CD4-positive, alpha-beta T cell (primary cell): ENCODE measurements around the gene CDCA7L. TPM values are rescaled to one million over a fixed set of nuclear protein-coding genes. Genes with fewer than 3 reads are reported as not detected.

Experiments
- ATAC-seq: fragments of 200-7000 bp; cut with Tn5 transposase; one replicate; pipeline ENCODE4 v1.10.0; 2022; ENCODE audit warnings: mild to moderate bottlenecking; ENCODE audit not compliant: poor library complexity
- CTCF ChIA-PET: fragments of 350-600 bp; sonication (Branson Sonifier 250); formaldehyde crosslinking; loops from one replicate; lab custom pipeline; 2021; ENCODE audit warnings: antibody characterized with exemption, inconsistent platforms; lab: Charles Lee
- POLR2A ChIA-PET: fragments of 350-600 bp; sonication (Branson Sonifier 250); formaldehyde crosslinking; loops from one replicate; lab custom pipeline; 2021; ENCODE audit warnings: antibody characterized with exemption, inconsistent platforms; lab: Charles Lee
- DNase-seq, 14 experiments: peaks; one replicate each; pipeline ENCODE4 v3.0.0-alpha.2; 2013 to 2020; ENCODE audit warnings: mixed read lengths in 2 of 14
- H3K27ac ChIP-seq, 2 donors: one replicate each; pipeline versions ENCODE4 v1.5.1 to v1.7.0; 2013; ENCODE audit warnings: low read length in 2 of 2, low read depth in 1 of 2, mild to moderate bottlenecking in 1 of 2
- H3K27me3 ChIP-seq, 2 experiments: 1 replicate in 1 of 2; 2 replicates in 1 of 2; pipeline versions ENCODE4 v1.6.1 to v1.7.0; 2013; ENCODE audit warnings: low read length in 2 of 2, control low read depth in 1 of 2, mild to moderate bottlenecking in 1 of 2, moderate library complexity in 1 of 2; ENCODE audit not compliant: insufficient read depth in 2 of 2, control insufficient read depth in 1 of 2
- H3K36me3 ChIP-seq: one replicate; pipeline ENCODE4 v1.6.1; 2013; ENCODE audit warnings: low read length, control low read depth; ENCODE audit not compliant: insufficient read depth
- H3K4me1 ChIP-seq: one replicate; pipeline ENCODE4 v1.6.1; 2013; ENCODE audit warnings: low read length, control low read depth; ENCODE audit not compliant: insufficient read depth
- H3K4me3 ChIP-seq: one replicate; pipeline ENCODE4 v1.5.1; 2013; ENCODE audit warnings: mild to moderate bottlenecking, low read length, moderate library complexity
- H3K9me3 ChIP-seq, 2 experiments: 1 replicate in 1 of 2; 2 replicates in 1 of 2; pipeline versions ENCODE4 v1.6.1 to v1.7.0; 2013; ENCODE audit warnings: low read length in 2 of 2, mild to moderate bottlenecking in 2 of 2, control low read depth in 1 of 2, moderate library complexity in 1 of 2; ENCODE audit not compliant: control insufficient read depth in 1 of 2, insufficient read depth in 1 of 2
- H3K27ac Mint-ChIP-seq: one replicate; pipeline ENCODE4 v1.8.0; 2020; ENCODE audit warnings: mixed read lengths
- H3K27me3 Mint-ChIP-seq: one replicate; pipeline ENCODE4 v1.8.0; 2021; ENCODE audit warnings: mixed read lengths
- H3K36me3 Mint-ChIP-seq: one replicate; pipeline ENCODE4 v1.8.0; 2021; ENCODE audit warnings: low read depth, mixed read lengths
- H3K4me1 Mint-ChIP-seq: one replicate; pipeline ENCODE4 v1.8.0; 2021; ENCODE audit warnings: low read depth, mixed read lengths
- H3K4me3 Mint-ChIP-seq: one replicate; pipeline ENCODE4 v1.8.0; 2020; ENCODE audit warnings: mild to moderate bottlenecking, mixed read lengths
- H3K9me3 Mint-ChIP-seq: one replicate; pipeline ENCODE4 v1.8.0; 2020; ENCODE audit warnings: mixed read lengths
- CTCF ChIP-seq: fragments of 200-600 bp; IDR thresholded peaks from one replicate; pipeline ENCODE4 v1.8.0; 2022; ENCODE audit warnings: antibody characterized with exemption, mild to moderate bottlenecking
- intact Hi-C, 2 experiments: fragments of 100-400 bp; cut with DNase I in 1 of 2; cut with micrococcal nuclease in 1 of 2; formaldehyde crosslinking; loops; one replicate each; pipeline versions ENCODE4 v1.15.1 to v1.9.0; 2023 to 2025; cut with DNase I, micrococcal nuclease
- total RNA-seq, 174 experiments: library from RNA in 2 of 174; stranded (reverse) in 2 of 174; gene quantifications; one replicate each; pipeline ENCODE4 v1.2.3 and lab custom pipeline; 2021 to 2026

Gene CDCA7L
- total RNA-seq, 2 experiments from 2014 or later: 23.1 to 23.7 TPM

GRCh38 chr7:21972397-21972784 is 26.7 kb upstream of the CDCA7L start:
- TF ChIP-seq CTCF: no peak
- ATAC-seq (no peak), DNase-seq (no peak)
- ChIA-PET POLR2A (no interaction called here), CTCF (no interaction called here)
- no peak overlapping the region for H3K27ac ChIP-seq
- intact Hi-C loops: no loop called here
- no peak overlapping the region for H3K4me3 ChIP-seq
- no peaks in the 10 kb centered on the region for H3K36me3 ChIP-seq
- no peaks in the 10 kb centered on the region for H3K9me3 Mint-ChIP-seq
- peaks cover 0 to 3% of the 10 kb centered on the region in 2 experiments for H3K27me3 ChIP-seq
- no peaks in the 10 kb centered on the region for H3K36me3 Mint-ChIP-seq
- peaks cover 10% of the 10 kb centered on the region for H3K4me1 ChIP-seq
- H3K4me3 Mint-ChIP-seq: no peak overlapping the region
- H3K27me3 Mint-ChIP-seq: peaks cover 16% of the 10 kb centered on the region
- peaks cover 0 to 6% of the 10 kb centered on the region in 2 experiments for H3K9me3 ChIP-seq
- H3K4me1 Mint-ChIP-seq: peaks cover 14% of the 10 kb centered on the region
- H3K27ac Mint-ChIP-seq: no peak overlapping the region

GRCh38 chr7:21971780-21972396 is 26.2 kb upstream of the CDCA7L start:
- H3K9me3 Mint-ChIP-seq: no peaks in the 10 kb centered on the region
- CTCF ChIA-PET: no interaction called here
- POLR2A ChIA-PET: no interaction called here

GRCh38 chr7:21969822-21970221 is 24.1 kb upstream of the CDCA7L start:
- H3K4me1 Mint-ChIP-seq: peaks cover 24% of the 10 kb centered on the region
- Histone ChIP-seq H3K36me3 (no peaks in the 10 kb centered on the region), H3K27me3 (peaks cover 0 to 3% of the 10 kb centered on the region in 2 experiments), H3K27ac (no peak overlapping the region), H3K9me3 (peaks cover 0 to 6% of the 10 kb centered on the region in 2 experiments), H3K4me3 (no peak overlapping the region), H3K4me1 (peaks cover 11% of the 10 kb centered on the region)
- H3K27ac Mint-ChIP-seq: no peak overlapping the region
- intact Hi-C loops: no loop called here
- H3K27me3 Mint-ChIP-seq: peaks cover 12% of the 10 kb centered on the region
- ChIA-PET POLR2A (no interaction called here), CTCF (no interaction called here)
- H3K36me3 Mint-ChIP-seq: no peaks in the 10 kb centered on the region
- H3K9me3 Mint-ChIP-seq: no peaks in the 10 kb centered on the region
- H3K4me3 Mint-ChIP-seq: no peak overlapping the region
- no peak for TF ChIP-seq CTCF
- DNase-seq (no peak), ATAC-seq (no peak)

More at GRCh38 chr7:21971780-21972396, 26.2 kb upstream of the CDCA7L start:
- no peak for TF ChIP-seq CTCF
- Mint-ChIP-seq H3K4me1 (peaks cover 16% of the 10 kb centered on the region), H3K27ac (no peak overlapping the region), H3K27me3 (peaks cover 16% of the 10 kb centered on the region), H3K36me3 (no peaks in the 10 kb centered on the region), H3K4me3 (no peak overlapping the region)
- no peaks in the 10 kb centered on the region for H3K36me3 ChIP-seq
- H3K27me3 ChIP-seq: peaks cover 0 to 3% of the 10 kb centered on the region in 2 experiments
- no peak overlapping the region for H3K27ac ChIP-seq
- intact Hi-C loops: no loop called here
- H3K9me3 ChIP-seq: peaks cover 0 to 6% of the 10 kb centered on the region in 2 experiments
- H3K4me3 ChIP-seq: no peak overlapping the region
- no peak for DNase-seq
- H3K4me1 ChIP-seq: peaks cover 11% of the 10 kb centered on the region
- no peak for ATAC-seq
